ENCODE measurements around the gene CILP.
"Not testable (repeated sequence)": the region's sequence is repeated elsewhere in the genome, so short reads cannot be mapped to it uniquely, and the experiment has no call there.

The CILP gene, protein sequence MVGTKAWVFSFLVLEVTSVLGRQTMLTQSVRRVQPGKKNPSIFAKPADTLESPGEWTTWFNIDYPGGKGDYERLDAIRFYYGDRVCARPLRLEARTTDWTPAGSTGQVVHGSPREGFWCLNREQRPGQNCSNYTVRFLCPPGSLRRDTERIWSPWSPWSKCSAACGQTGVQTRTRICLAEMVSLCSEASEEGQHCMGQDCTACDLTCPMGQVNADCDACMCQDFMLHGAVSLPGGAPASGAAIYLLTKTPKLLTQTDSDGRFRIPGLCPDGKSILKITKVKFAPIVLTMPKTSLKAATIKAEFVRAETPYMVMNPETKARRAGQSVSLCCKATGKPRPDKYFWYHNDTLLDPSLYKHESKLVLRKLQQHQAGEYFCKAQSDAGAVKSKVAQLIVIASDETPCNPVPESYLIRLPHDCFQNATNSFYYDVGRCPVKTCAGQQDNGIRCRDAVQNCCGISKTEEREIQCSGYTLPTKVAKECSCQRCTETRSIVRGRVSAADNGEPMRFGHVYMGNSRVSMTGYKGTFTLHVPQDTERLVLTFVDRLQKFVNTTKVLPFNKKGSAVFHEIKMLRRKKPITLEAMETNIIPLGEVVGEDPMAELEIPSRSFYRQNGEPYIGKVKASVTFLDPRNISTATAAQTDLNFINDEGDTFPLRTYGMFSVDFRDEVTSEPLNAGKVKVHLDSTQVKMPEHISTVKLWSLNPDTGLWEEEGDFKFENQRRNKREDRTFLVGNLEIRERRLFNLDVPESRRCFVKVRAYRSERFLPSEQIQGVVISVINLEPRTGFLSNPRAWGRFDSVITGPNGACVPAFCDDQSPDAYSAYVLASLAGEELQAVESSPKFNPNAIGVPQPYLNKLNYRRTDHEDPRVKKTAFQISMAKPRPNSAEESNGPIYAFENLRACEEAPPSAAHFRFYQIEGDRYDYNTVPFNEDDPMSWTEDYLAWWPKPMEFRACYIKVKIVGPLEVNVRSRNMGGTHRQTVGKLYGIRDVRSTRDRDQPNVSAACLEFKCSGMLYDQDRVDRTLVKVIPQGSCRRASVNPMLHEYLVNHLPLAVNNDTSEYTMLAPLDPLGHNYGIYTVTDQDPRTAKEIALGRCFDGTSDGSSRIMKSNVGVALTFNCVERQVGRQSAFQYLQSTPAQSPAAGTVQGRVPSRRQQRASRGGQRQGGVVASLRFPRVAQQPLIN

DNA sequence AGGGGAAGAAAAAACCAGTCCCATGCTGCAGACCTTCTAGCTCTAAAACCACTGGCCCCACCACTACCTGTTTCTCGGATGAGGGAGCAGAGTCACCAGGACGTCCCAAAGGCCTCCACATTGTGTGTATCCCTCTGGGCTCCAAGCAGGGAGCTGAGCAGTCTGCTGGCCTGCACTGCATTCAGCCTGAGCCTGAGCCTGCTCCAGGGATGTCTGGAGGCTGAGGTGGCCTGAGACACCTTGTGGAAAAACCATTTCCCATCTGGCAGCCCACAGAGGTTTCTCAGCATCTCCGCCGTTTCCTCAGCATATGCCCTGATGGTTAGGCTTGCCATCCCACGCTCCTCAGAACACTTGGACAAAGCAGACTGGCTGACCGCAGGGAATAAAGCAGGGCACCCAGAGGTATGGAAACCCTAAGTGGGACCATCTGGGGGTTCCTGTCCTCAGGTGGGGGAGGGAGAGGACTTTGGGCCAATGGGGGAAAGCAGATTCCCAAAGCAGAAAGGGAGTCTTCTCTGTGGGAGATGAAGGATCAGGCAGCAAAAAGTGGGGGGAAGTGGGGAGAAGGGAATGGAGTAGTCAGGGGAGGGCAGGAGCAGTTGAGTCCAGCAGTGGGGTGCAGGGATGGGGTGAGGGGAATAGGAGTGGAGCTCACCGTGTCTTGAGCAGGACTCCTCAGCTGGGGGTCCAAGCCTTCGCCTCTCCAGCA lies at the start of gene CILP:
CILP (minus strand) TSS at position 704 of the 712 bp plus-strand sequence. CDS start 1,718 bp downstream, outside the sequence.
- DNase-seq, result no peak

GRCh38 chr15:65260968-65261367 lies 49.7 kb upstream of the CILP start:
- no peak for DNase-seq

- no peak for DNase-seq
These were observed 48.1 kb upstream of the CILP start for GRCh38 chr15:65259367-65259797.

- DNase-seq, result no peak
These were observed 47.3 kb upstream of the CILP start for GRCh38 chr15:65258375-65259262.

DNA sequence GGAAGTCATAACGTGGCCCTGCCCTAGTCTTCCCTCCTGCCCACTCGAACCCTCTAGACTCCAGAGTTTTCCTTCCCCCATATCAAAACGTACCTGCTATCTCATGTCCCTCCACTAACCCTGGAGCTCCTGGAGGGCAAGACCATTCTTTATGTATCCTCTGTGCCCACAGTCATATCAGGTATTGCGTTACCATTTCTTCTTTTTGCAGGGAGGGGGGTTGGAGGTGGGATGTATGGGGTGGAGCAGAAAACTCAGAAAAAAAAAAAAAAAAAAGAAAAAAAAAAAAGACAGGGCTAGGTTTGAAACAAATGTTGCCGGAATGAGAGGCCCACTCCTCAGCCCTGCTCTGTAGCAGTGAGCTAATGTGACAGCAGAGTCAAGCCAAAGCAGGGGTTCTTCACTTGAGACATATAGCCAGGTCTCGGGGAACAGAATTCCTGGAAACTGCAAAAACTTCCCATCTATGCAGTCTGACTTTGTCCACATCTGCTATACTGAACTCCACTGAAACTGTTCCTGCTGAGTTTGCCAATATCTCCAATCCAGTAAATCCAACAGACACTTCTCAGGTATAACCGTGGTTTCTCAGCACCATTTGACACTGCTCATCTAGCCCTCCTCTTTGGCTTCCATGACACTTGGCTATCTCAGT lies 44.3 kb upstream of the CILP start:
- no peak for DNase-seq

DNA sequence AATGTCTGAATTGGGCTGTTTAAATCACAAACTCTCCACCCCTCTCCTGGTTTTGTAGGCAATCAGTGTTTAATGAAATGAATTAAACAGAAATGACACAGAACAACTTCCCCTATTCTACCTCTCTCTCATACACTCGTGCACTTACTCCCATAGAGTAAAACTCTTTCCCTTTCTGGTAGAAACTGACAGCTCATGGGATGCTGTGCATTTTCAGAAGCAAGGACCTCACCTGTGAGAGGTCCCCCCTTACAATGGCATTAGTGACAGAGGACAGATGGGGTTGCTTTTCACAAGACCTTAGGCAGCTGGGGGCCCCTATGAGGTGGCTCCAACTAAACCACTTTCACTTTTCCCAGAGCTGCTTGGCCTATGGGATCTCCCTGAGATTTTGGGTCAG lies 43.5 kb upstream of the CILP start:
- DNase-seq, result no peak

GRCh38 chr15:65254356-65254755 lies 43.1 kb upstream of the CILP start:
- DNase-seq, result no peak

DNA sequence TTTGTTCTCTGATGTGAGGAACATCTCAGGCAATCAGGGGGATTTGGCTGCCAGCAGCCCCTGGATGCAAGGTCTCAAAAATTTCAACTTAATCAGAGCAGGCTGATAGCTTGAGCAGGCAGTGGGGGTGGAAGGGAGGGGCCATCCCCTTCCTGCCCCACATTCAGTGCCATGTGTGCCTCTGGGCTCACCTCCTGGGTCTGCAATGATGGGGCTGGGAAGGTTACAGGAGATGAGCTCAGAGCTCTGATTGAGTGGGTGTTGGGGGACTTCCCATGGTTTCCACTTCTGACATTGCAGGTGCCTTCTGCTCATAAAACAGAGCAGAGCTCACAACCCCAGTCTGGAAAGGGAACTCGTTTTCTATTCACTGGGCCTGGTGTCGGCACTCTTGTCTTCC lies 38.4 kb upstream of the CILP start:
- DNase-seq, result no peak

DNA sequence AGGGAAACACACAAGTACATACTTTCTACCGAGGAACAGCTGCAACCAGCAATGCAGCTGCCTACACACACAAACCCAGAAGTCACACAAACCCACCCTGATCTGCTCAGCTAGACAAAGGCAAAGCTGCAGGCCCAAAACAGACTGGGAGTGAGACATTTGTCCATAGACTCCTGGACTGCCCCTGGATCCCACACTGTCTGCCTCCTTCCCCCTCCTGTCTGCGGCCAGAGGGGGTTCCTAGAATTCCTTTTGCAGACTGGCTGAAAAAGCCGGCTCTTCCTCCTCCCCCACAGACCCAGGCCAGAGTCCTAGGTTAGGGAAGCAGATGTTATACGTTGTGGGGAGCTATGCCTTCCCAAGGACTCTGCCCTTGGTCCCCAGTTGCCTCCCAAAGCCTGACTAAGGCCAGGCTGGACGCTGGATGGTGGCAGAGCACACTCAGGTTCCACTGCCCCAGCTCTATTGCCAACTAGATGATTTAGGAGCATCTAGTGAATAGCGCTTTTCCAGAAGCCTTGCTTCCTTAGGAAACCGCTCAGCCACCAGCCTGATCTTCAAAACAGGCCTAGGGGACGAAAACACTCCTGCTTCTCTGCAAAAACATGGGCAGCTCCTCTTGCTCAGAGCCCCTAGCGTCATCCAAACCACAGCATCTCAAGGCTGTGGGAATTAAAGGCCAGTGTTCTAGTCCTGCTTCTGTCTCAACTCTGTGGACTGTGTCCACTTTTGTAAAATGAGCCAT lies 37.4 kb upstream of the CILP start:
- no peak for DNase-seq

DNA sequence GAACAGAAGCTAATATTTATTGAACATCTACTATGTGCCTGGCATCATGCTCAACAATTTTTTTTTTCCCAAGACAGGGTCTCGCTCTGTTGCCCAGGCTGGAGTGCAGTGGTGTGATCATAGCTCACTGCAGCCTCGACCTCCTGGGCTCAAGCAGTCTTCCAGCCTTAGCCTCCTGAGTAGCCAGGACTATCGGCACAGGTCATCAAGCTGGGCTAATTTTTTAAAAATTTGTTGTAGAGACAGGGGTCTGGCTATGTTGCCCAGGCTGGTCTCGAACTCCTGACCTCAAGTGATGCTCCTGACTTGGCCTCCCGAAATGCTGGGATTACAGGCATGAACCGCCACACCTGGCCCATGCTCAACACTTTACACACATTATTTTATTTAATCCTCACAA lies 35.7 kb upstream of the CILP start:
- DNase-seq, result no peak

DNA sequence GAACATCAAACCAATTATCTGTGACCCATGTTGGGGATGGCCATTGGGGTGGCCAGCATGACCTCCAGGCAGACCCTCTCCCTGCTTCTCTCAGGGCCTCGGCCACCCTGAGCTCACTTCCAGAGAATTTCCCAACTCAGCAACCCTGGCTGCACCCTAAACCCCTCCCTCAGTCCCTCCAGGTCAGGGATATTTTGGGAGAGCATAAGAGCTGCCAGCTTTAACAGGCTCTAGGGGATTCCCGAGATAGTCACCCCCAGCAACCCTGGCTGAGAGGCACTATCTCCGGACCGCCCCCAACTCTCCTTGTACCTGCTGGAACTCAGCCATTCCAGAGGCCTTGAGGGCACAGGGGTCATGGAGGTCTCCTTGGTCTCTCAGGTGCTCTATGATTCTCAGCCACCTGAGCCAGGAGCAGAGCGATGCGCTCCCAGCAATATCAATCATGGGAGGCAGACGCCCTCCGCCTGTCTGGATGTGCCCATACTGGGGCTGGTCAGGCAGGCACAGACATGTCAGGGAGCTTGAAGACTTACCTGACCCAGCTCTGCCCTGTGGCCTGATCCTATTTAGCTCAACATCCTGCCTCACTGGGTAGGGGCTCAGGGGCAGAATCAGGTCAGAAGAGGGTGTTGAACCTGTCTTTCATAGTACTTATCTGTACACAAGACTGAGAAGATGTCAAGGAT lies 34.9 kb upstream of the CILP start:
- no peak for DNase-seq

GRCh38 chr15:65245096-65245856 lies 34.0 kb upstream of the CILP start:
- DNase-seq, result no peak

- no peak for DNase-seq
These were observed 33.4 kb upstream of the CILP start for GRCh38 chr15:65244638-65245037.

GRCh38 chr15:65236443-65236842 lies 25.2 kb upstream of the CILP start:
- not testable (repeated sequence) for DNase-seq

- DNase-seq, result no peak
These were observed 22.4 kb upstream of the CILP start for GRCh38 chr15:65233696-65234095.

- no peak for DNase-seq
These were observed 21.2 kb upstream of the CILP start for GRCh38 chr15:65232520-65232919.

DNA sequence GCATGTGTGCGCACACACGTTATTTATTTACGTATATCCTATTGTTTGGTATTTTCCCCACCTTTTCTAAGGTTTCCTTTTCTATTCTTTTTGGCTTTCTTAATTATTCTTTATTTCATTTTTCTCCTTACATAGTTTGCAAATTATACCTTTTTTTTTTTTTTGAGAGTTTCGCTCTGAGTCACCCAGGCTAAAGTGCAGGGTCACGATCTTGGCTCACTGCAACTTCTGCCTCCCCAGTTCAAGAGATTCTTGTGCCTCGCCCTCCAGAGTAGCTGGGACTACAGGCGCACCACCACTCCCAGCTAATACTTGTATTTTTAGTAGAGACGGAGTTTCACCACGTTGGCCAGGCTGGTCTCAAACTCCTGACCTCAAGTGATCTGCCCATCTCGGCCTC lies 20.0 kb upstream of the CILP start:
- DNase-seq, result no peak

DNA sequence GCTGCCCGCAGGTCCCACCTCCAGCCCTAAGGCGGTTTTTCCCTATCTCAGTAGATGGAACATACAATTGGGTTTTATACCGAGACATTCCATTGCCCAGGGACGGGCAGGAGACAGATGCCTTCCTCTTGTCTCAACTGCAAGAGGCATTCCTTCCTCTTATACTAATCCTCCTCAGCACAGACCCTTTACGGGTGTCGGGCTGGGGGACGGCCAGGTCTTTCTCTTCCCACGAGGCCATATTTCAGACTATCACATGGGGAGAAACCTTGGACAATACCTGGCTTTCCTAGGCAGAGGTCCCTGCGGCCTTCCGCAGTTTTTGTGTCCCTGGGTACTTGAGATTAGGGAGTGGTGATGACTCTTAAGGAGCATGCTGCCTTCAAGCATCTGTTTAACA lies 15.6 kb upstream of the CILP start:
- DNase-seq, result not testable (repeated sequence)

- no peak for DNase-seq
These were observed 14.9 kb upstream of the CILP start for GRCh38 chr15:65226221-65226620.

Measured in DMS79 treated with DMSO at 0.1 percent for 48 hours (cell line).